Tibial nerve (tissue), 3 donors: ENCODE data around the gene IL20.

Experiments
- EP300 ChIP-seq, 2 donors: sonication (generic); formaldehyde crosslinking; IDR thresholded peaks; one replicate each; pipeline ENCODE4 v1.6.1; 2017; ENCODE audit warnings: antibody characterized with exemption in 2 of 2, mild to moderate bottlenecking in 1 of 2
- POLR2A ChIP-seq, 2 donors: fragments of 450-650 bp; IDR thresholded peaks; one replicate each; pipeline ENCODE4 v1.6.1; 2017; ENCODE audit warnings: antibody characterized with exemption in 2 of 2, mild to moderate bottlenecking in 2 of 2, moderate library complexity in 2 of 2

DNA sequence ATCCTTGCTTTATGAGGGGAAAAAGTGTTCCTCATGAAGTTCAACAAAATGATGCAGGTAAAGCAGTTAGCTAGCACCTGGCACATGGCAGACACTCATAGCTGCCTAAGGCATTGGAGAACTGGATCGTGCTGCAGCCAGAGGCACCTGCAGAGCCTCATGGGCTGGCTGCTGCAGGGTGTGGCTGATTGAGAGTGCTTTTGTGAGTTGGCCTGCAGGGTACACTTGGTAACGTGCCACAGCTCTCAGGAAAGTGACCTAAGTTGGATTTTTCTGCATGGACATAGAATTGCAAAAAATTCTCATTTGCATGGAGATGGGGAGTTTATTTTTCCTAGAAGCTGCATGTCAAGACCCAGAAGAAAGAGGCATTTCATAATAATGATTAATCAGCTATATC, 31.6 kb upstream of the IL20 start:
- TF ChIP-seq EP300 (IDR thresholded peaks at IDR 0.05) (no peak), POLR2A (IDR thresholded peaks at IDR 0.05) (no peak)
